Smooth muscle cell (in vitro differentiated cells): ENCODE results near the gene MAMLD1. TPM values are rescaled to one million over a fixed set of nuclear protein-coding genes. Genes with fewer than 3 reads are reported as not detected.

Experiments used
- DNase-seq: peaks from one replicate; lab custom pipeline; 2025; ENCODE audit not compliant: unreplicated experiment; lab: John Stamatoyannopoulos, UW
- H2AFZ ChIP-seq: fragments of 200-600 bp; sonication (generic); 2 replicates; pipeline ENCODE4 v1.6.0; 2016; ENCODE audit warnings: antibody characterized with exemption, low read depth, mild to moderate bottlenecking
- H3F3A ChIP-seq: fragments of 200-600 bp; sonication (generic); 2 replicates; pipeline ENCODE4 v1.6.0; 2017; ENCODE audit warnings: antibody characterized with exemption, low read depth
- H3K27ac ChIP-seq: fragments of 200-600 bp; sonication (generic); 2 replicates; pipeline ENCODE4 v1.5.1; 2016; ENCODE audit warnings: low read depth, mild to moderate bottlenecking
- H3K27me3 ChIP-seq: fragments of 200-600 bp; sonication (generic); 2 replicates; pipeline ENCODE4 v1.6.1; 2016; ENCODE audit warnings: low read depth, mild to moderate bottlenecking
- H3K36me3 ChIP-seq: fragments of 200-600 bp; sonication (generic); 2 replicates; pipeline ENCODE4 v1.5.1; 2016; ENCODE audit warnings: low read depth
- H3K4me1 ChIP-seq: fragments of 200-600 bp; sonication (generic); 2 replicates; pipeline ENCODE4 v1.5.1; 2016; ENCODE audit warnings: low read depth
- H3K4me2 ChIP-seq: fragments of 200-600 bp; sonication (generic); 2 replicates; pipeline ENCODE4 v1.6.0; 2016; ENCODE audit warnings: mild to moderate bottlenecking
- H3K4me3 ChIP-seq: fragments of 200-600 bp; sonication (generic); 2 replicates; pipeline ENCODE4 v1.5.1; 2016; ENCODE audit warnings: mild to moderate bottlenecking
- H3K79me2 ChIP-seq: fragments of 200-600 bp; sonication (generic); 2 replicates; pipeline ENCODE4 v1.6.0; 2016; ENCODE audit warnings: low read depth, mild to moderate bottlenecking
- H3K9ac ChIP-seq: fragments of 200-600 bp; sonication (generic); 2 replicates; pipeline ENCODE4 v1.6.0; 2016; ENCODE audit warnings: low read depth
- H3K9me3 ChIP-seq: fragments of 200-600 bp; sonication (generic); replicated peaks from 2 replicates; pipeline ENCODE4 v1.5.1; 2016; ENCODE audit warnings: low read depth
- H4K20me1 ChIP-seq: fragments of 200-600 bp; sonication (generic); 2 replicates; pipeline ENCODE4 v1.6.0; 2016; ENCODE audit warnings: low read depth
- WGBS: methylation state at CpG from one replicate; pipeline ENCODE4 v1.1.7; 2016; ENCODE audit warnings: low lambda C conversion rate; 5-methylcytosine and 5-hydroxymethylcytosine counted together
- polyA plus RNA-seq: library from polyadenylated mRNA; unstranded; fragments of >200 nt; fragmentation: Nextera tagmentation; extraction: Ambion mirVana; gene quantifications from 2 replicates; pipeline ENCODE4 v1.2.1, GENCODE V29; 2016
- total RNA-seq: library from RNA; depleted of rRNA; stranded (reverse); fragments of >200 nt; gene quantifications from 2 replicates; pipeline ENCODE4 v1.2.3, GENCODE V29; 2014
- TF ChIP-seq, protein P1 (sequence below): fragments of 200-600 bp; sonication (generic); IDR thresholded peaks from 2 replicates; pipeline ENCODE4 v1.5.1; 2017; ENCODE audit warnings: borderline replicate concordance, mild to moderate bottlenecking, antibody characterized with exemption; ENCODE audit not compliant: insufficient read depth, poor library complexity, severe bottlenecking

The MAMLD1 gene
- total and polyA plus RNA-seq, 2 experiments from 2014 or later: 2.4 to 3.8 TPM

DNA sequence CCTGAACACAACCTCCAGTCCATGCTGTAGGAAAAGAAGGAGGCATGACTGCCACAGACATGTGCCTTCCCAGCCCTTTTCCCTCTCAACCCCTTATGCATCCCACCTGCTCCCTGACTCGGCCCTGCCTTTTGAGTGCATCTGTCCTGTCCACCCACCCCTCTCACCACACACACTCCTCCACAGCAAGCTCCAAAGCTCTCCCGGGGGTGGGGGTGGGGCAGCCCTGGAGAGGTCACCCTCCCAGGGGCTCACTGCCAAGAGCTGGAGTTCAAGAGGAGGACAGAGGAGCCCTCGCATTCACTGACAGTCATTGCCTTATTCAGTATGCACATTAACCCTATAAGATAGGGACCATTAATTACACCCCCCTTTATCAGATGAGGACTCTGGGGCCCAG, 46.6 kb upstream of the MAMLD1 start:
- H3F3A ChIP-seq: no peaks in the 10 kb centered on the region
- no peaks in the 10 kb centered on the region for H3K27me3 ChIP-seq
- no peak overlapping the region for H2AFZ ChIP-seq
- no peaks in the 10 kb centered on the region for H3K4me1 ChIP-seq
- no peak for DNase-seq
- no peak overlapping the region for H3K9ac ChIP-seq
- no peaks in the 10 kb centered on the region for H4K20me1 ChIP-seq
- no peak overlapping the region for H3K4me3 ChIP-seq
- H3K4me2 ChIP-seq: no peak overlapping the region
- no peaks in the 10 kb centered on the region for H3K79me2 ChIP-seq
- no peaks in the 10 kb centered on the region for H3K9me3 ChIP-seq
- H3K27ac ChIP-seq: no peak overlapping the region
- H3K36me3 ChIP-seq: no peaks in the 10 kb centered on the region
- WGBS: 84% methylated on average over 3 of the region's 3 CpGs
- TF ChIP-seq, protein P1, sequence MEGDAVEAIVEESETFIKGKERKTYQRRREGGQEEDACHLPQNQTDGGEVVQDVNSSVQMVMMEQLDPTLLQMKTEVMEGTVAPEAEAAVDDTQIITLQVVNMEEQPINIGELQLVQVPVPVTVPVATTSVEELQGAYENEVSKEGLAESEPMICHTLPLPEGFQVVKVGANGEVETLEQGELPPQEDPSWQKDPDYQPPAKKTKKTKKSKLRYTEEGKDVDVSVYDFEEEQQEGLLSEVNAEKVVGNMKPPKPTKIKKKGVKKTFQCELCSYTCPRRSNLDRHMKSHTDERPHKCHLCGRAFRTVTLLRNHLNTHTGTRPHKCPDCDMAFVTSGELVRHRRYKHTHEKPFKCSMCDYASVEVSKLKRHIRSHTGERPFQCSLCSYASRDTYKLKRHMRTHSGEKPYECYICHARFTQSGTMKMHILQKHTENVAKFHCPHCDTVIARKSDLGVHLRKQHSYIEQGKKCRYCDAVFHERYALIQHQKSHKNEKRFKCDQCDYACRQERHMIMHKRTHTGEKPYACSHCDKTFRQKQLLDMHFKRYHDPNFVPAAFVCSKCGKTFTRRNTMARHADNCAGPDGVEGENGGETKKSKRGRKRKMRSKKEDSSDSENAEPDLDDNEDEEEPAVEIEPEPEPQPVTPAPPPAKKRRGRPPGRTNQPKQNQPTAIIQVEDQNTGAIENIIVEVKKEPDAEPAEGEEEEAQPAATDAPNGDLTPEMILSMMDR: no peak

DNA sequence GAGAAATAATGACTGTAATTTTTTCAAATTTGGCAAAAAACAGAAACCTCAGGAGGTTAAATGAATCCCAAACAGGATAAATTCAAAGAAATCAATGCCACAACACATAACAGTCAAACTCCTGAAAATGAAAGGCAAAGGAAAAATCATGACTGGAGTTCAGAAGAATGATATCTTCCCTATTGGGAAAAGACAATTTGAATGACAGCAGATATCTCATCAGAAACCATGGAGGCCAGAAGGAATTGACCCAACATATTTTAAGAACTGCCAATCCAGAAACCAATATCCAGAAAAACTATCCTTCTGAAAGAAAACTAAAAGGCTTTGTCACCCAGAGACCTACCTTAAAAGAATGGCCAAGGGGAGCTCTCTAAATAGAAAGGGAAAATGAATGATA, 40.1 kb upstream of the MAMLD1 start:
- Histone ChIP-seq H3K36me3 (no peaks in the 10 kb centered on the region), H3K79me2 (no peaks in the 10 kb centered on the region), H4K20me1 (no peaks in the 10 kb centered on the region), H3K9ac (no peak overlapping the region), H3K4me2 (no peak overlapping the region), H3K4me1 (no peaks in the 10 kb centered on the region), H3K27ac (no peak overlapping the region), H3K9me3 (no peaks in the 10 kb centered on the region), H3K4me3 (no peak overlapping the region), H3F3A (no peaks in the 10 kb centered on the region), H2AFZ (no peak overlapping the region), H3K27me3 (no peaks in the 10 kb centered on the region)
- DNase-seq: no peak
- TF ChIP-seq, protein P1: no peak

DNA sequence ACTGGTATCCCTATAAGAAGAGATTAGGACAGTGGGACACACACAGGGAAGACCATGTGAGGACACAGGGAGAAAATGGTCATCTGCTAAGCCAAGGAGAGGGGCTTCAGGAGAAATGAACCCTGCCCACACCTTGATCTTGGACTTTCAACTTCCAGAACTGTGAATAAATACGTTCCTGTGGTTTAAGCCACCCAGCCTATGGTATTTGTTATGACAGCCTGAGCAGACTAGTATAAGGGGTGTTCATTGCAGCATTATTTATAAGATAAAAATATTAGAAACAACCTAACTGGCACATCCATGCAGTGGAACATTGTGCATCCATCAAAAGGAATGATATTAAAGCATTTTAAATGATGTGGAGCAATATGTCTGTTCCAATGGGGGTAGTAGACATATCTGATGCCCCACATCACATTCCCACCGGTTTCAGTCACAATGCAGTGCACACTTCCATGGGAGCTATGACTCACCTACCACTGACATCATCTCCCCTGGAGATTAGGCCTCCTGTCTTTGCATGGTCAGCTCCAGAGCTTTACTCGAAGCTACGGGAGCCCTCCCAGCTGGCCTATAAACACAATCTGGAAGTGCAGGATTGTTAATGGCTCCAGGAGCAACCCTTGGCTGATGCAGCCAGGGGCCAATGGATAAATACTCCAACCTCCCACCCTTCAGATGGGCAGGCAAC, 38.9 kb upstream of the MAMLD1 start:
- no peak for DNase-seq
- TF ChIP-seq, protein P1: no peak
- Histone ChIP-seq H3K36me3 (no peaks in the 10 kb centered on the region), H3F3A (no peaks in the 10 kb centered on the region), H3K4me1 (no peaks in the 10 kb centered on the region), H3K4me2 (peak overlapping the region; percentile 24), H3K27ac (peak overlapping the region; percentile 49), H2AFZ (no peak overlapping the region), H3K4me3 (no peak overlapping the region), H3K27me3 (no peaks in the 10 kb centered on the region), H3K79me2 (no peaks in the 10 kb centered on the region), H3K9me3 (no peaks in the 10 kb centered on the region), H4K20me1 (no peaks in the 10 kb centered on the region), H3K9ac (no peak overlapping the region)
- WGBS: 40% methylated on average over 4 of the region's 4 CpGs

DNA sequence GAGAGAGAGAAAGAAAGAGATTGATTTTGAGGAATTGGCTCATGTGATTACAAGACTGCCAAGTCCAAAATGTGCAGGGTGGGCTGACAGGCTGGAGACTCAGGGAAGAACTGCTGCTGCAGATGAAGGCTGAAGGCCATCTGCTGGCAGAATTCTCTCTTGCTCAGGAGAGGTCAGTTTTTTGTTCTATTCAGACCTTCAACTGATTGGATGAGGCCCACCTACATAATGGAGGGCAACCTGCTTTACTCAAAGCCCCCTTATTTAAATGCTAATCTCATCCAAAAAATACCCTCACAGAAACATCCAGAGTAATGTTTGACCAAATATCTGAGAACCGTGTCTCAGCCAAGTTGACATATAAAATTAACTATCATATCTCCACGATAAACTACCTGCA, 38.2 kb upstream of the MAMLD1 start:
- Histone ChIP-seq H3K27me3 (no peaks in the 10 kb centered on the region), H3K4me2 (no peak overlapping the region), H3K79me2 (no peaks in the 10 kb centered on the region), H3K27ac (peak overlapping the region; percentile 49), H2AFZ (no peak overlapping the region), H4K20me1 (no peaks in the 10 kb centered on the region), H3K4me1 (no peaks in the 10 kb centered on the region), H3K36me3 (no peaks in the 10 kb centered on the region), H3K4me3 (no peak overlapping the region), H3F3A (no peaks in the 10 kb centered on the region), H3K9me3 (no peaks in the 10 kb centered on the region), H3K9ac (no peak overlapping the region)
- TF ChIP-seq, protein P1: no peak
- WGBS: 78% methylated on average over 2 of the region's 2 CpGs
- DNase-seq: no peak
